GM19043 (cell line): ENCODE measurements around the gene METTL2B.
"Not testable (repeated sequence)": the region's sequence is repeated elsewhere in the genome, so short reads cannot be mapped to it uniquely, and the experiment has no call there.

ENCODE experiments used
- ATAC-seq: cut with Tn5 transposase; IDR thresholded peaks from one replicate; pipeline ENCODE4 v1.9.1; 2021; ENCODE audit warnings: low read depth; ENCODE audit not compliant: unreplicated experiment

Gene METTL2B

DNA sequence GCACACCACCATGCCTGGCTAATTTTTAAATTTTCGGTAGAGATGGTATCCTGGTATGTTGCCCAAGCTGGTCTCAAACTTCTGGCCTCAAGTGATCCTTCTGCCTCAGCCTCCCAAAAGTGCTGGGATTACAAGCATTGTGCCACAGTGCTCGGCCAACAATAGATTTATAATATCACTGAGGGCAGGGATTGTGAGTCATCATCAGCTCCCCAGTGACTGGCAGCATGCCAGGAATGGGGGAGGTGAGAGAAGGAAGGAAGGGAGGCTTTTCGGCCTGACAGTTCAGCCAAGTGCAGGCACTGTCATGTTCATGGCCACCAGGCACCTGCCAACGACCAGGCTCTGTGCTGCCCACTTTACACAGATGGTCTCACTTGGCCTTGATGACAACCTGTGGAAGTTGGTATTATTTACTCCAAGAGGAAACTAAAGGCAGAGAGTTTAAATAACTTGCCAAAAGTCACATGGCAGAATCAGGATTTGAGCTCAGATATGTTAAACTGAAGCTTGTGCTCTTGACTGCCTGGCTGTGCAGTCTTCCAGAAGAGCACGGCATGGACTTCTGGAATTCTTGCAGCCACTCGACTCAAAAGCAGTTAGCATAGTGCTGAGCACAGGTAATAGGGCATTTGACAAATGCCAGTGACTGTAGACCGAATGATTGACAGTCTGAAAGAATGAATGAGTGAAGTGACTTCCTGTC is 46.8 kb downstream of the METTL2B start:
- not testable (repeated sequence) for ATAC-seq

DNA sequence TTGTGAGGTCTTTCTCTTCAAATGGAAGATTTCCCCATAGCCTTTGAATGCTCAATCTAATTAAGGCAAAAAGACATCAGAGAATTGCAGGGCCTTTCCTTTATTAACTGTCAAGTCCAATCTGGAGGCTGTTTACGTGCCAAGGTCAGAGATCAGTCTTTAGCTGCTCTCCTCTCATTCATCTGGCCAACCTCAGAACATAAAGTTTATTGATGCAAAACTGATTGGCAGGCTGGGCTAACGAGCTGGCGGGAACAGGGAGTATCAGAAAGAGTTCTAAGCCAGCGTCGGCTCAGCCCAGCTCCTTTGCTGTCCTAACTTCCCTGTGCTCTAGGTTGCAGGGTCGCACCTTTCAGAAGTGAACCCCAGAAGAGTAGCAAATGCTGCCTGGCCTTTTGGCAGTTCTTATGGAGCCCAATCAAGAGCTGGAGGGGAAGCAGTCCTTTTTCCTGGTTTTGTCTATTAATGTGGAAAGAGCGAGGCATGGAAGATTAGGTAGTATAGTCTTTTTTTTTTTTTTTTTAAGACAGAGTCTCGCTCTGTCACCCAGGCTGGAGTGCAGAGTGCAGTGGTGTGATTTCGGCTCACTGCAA is 47.5 kb downstream of the METTL2B start:
- not testable (repeated sequence) for ATAC-seq

DNA sequence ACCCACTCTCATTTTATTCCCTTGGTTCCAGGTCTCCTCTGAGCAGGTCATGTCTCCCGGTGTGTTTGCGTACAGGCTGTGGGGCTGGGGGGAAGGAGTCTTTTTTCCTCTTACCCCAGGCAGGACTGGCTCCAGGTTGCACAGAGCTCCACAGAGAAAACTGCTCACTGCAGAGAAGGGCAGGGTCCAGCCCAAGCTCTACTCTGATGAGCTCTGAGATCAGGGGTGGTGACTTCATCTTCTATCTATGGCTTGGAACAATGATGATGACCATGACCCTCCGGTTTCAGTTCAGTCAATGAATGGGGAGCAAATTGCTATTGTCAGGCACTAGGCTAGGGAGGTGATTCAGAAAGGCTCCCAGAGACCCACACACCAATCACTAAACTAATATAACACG is 49.0 kb downstream of the METTL2B start:
- ATAC-seq = not testable (repeated sequence)

DNA sequence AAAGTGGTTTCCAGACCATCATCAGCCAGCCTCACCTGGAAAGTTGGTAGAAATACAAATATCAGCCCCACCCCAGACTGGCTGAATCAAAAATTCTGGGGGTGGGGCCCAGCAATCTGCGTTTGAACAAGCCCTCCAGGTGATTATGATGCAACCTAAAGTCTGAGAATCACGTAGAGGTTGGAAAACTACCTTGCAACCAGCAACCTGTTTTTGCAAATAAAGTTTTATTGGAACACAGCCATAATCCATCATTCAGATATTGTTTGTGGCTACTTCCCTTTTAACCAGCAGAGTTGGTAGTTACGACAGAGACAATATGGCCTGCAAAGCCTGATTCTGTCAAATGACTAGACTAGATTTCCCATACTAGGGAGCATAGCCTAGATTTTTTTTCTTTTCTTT is 49.5 kb downstream of the METTL2B start:
- ATAC-seq = not testable (repeated sequence)

DNA sequence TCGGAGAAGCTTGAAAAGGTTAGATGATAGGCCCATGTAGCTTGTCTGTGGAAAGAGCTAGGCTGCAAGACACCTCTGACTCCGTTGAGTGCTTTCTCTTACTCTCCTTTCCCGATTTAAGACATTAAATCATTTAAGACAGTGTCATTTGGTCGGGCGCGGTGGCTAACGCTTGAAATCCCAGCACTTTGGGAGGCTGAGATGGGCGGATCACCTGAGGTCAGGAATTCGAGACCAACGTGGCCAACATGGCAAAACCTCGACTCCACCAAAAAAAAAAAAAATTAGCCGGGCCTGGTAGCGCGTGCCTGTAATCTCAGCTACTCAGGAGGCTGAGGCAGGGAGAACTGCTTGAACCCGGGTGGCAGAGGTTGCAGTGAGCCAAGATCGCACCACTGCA is 52.6 kb downstream of the METTL2B start:
- ATAC-seq = not testable (repeated sequence)

DNA sequence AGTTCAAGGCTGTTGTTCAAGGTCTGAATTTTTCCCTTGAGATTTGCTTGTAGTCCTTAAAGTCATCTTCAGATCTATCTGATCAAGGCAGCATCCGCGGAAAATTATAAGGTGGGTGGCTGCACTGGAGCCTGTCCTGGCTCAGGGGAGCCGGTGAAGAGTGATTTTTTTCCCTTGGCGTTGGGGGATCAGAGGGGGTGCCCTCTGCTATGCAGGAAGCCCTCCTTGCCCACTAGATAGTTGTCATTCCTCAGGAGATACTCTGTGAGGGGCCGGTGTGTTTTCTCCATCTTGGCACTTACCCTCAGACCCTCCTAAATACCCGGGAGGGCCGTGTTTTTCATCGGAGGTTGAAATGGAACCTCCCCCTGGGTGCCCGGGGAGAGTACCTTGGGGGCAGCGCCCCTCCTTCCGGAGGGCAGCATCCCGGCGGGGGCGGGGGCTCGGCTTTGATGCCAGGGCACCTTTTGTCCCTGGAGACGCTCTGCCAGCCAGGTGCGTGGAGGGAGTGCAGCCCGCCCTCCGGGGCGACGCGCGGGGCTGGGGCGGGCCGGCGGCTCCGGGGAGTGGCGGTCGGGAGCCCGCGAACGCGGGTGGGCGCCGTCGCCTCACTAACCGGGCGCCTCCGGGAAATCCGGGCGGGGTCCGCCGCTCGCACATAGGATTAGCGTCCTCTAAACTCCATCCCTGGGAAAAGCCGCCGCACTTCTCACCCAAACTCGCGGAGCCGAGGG is 53.7 kb downstream of the METTL2B start:
- ATAC-seq = peak; percentile 9

DNA sequence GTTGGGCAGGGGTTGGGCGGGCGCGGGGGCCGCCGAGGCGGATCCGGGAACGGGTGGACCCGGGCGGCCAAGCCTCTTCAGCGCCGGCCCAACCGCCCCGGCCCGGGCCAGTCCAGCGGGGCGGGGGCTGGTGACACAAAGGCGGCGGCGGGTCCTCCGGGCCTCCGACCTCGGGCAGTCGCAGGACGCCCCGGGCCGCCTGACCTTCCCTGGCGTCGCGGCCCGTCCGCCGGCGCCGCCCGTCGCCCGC is 54.2 kb downstream of the METTL2B start:
- ATAC-seq = no peak

DNA sequence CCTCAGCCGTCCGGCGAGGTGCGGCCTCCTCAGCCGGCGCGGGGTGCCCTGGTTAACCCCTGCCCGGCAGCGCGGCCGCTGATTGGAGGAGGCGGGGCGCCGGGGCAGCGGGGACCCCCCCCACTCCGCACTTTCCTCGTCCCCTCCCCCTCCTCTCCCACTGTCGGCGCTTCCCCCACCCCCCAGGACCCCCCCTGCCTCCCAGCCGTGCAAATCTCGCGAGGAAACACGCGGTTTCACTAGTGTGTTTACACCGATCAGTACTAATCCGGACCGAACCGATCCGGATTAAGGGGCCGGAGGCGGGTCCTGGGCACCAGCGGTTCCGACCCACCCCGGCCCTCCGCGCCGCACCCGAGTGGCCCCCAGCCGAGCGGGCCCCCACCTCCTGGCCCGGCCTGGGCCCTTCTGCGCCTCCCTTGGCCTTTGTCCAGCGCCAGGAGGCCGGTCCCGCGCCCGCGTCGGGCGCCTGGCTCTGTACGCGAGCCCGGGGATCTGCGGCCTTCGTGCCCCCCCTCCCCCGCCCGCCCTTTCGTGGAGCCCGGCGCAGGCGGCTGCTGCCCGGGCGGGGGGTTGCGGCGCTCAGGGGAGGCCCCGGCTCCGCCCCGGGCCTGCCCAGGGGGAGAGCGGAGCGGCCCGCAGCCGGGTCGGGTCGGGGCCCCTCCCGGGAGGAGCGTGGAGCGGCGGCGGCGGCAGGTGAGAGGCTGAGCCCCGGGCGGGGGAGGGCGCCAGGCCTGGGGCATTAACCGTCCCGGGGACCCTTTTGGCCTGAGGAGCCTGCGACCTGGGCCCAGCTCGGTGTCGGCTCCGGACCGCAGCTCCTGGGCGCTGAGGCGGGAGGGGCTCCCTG is 54.8 kb downstream of the METTL2B start:
- ATAC-seq = peak; percentile 63

DNA sequence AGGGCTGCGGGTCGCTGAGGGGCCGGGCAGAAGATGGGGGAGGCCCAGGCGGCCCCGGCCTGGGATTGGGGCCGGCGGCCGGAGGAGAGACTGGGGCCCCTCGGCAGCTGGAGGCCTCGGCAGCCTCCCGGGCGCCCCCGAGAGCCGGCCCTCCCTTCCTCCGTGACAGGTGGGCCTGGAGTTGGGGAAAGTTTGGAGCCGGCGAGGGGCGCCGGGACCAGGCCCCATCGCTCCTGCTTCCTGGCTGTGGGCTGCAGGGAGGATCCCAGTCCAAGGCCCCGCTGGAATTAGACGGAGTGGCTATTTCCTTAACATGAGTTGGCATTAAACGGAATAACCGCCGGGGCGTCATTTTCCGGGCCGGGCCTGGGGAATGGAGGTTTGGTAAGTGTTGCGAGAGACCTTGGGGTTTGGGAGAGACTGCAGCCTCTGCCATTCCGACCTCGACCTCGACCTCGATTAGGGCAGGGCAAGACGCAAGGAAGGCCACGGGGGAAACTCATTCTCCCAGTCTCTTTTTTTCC is 55.5 kb downstream of the METTL2B start:
- peak; percentile 11 for ATAC-seq

DNA sequence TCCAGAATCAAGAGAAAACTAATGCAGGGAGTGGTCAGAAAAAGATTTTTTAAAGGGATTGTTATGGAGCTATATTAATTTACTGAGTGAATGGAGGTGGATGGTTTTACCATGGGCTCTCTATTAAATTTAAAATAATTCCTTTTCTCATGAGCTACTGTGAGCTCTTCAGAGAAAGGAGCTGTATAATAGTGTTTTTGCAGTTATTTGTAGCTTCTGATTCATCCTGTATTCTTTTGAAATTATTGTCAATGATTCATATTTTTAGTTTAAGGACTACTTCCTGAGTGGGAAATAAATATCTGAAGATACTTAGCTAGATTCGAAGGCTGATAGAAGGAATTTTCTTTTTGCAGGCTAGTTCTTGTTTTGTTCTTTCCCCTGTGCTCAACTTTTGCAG is 56.4 kb downstream of the METTL2B start:
- not testable (repeated sequence) for ATAC-seq

DNA sequence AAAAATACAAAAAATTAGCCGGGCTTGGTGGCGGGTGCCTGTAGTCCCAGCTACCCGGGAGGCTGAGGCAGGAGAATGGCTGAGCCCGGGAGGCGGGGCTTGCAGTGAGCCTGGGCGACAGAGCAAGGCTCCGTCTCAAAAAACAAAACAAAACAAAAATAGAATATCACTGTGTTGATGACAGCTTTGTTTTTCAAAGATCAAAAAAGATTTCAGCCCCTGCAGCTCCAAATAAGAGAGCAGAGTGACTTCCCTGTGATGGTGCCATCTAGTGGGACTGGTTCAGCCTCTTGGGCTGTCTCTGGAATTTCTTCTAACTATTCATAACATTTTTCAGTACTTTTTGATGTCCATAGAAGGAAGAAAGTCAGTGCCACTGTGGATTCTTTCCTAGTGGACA is 60.9 kb downstream of the METTL2B start:
- not testable (repeated sequence) for ATAC-seq

DNA sequence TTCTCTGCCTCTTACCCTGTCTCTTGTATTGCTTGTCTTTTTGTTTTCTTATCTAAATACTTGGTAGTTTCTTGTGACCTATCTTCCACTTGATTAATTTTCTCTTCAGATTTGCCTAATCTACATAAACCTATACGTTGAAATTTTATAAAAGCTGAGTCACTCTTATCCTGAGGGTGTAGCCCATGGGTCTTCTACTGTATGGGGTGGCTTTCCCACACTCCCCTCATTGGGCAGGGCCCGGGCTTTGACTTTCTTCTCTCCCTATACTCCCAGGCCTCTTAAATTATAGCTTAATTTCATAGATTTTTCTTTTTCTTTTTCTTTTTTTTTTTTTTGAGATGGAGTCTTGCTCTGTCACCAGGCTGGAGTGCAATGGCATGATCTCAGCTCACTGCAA is 66.0 kb downstream of the METTL2B start:
- not testable (repeated sequence) for ATAC-seq

DNA sequence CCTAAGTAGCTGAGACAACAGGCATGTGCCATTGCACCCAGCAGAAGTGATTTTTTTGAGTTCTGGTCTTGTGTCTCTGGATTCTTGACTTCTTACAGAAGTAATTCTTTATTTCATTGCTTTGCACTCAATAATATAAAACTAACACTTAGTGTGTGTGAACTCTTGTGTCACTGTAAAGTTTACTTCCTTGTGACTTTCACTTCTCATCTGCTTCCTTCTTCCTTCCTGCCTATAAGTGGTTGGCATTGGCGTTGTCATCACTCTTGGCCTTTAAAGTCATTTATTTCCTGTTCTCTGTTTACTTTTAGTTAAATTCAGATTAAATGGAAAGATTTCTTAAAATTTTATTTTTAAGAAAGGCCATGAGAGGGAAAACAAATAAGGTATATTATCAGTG is 66.8 kb downstream of the METTL2B start:
- not testable (repeated sequence) for ATAC-seq

DNA sequence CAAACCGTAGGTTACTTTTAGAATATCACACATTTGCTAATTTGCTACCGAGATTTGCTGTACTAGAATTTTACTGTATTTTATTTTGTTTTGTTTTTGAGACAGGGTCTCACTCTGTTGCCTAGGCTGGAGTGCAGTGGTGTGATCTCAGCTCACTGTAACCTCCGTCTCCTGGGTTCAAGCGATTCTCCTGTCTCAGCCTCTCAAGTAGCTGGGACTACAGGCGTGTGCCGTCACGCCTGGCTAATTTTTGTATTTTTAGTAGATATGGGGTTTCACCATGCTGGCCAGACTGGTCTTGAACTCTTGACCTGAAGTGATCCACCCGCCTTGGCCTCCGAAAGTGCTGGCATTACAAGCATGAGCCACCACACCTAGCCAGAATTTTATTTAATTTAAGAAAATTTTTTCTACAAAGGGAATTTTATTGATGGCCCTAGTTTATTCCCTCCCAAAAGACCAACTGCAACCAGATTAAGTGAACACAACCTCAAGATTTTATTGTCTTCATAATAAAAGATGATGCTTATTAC is 69.8 kb downstream of the METTL2B start:
- ATAC-seq = not testable (repeated sequence)

DNA sequence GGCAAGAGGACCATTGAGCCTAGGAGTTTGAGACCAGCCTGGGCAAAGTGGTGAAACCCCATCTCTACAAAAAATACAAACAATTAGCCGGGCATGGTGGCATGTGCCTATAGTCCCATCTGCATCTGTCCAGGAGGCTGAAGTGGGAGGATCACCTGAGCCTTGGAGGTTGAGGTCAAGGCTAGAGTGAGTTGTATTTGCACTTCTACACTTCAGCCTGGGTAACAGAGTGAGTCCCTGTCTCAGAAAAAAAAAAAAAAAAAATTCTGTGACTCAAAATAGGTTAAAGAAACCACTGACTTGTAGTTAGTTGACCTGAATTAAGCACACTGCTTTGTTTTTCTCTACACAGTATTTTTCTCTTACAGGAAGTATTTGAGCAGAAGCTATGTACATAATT is 74.4 kb downstream of the METTL2B start:
- no peak for ATAC-seq

DNA sequence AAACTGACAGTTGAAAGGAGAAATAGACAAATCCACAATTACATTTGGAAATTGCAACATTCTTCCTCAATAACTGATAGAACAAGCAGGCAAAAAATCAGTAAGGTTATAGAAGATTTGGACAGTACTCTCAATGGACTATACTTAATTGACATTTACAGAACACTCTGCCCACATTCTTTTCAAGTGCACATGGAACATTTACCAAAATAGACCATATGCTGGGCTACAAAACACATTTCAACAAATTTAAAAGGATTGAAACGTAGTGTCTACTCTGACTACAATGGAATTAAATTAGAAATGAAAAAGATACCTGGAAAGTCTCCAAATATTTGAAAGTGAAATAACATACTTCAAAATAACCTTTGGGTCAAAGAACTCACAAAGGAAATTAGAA is 77.8 kb downstream of the METTL2B start:
- ATAC-seq = not testable (repeated sequence)
